ENCODE data around the gene HIPK2. TPM values are rescaled to one million over a fixed set of nuclear protein-coding genes. Genes with fewer than 3 reads are reported as not detected.
A peak's percentile ranks its signal among the peaks of the same experiment; 100 is the strongest.

The HIPK2 gene
- total and polyA plus RNA-seq, 3 experiments from 2014 or later, result 1.7 to 22.7 (median 21.2) TPM

- Histone ChIP-seq H3K4me1 (ENCODE audit: insufficient read depth, low read length) (no peaks in the 10 kb centered on the region), H3K36me3 (ENCODE audit: insufficient read depth, low read length) (no peaks in the 10 kb centered on the region), H3K4me3 (ENCODE audit: low read length) (no peak overlapping the region), H3K27ac (ENCODE audit: low read depth, low read length) (no peak overlapping the region), H3K9me3 (ENCODE audit: low read length) (no peaks in the 10 kb centered on the region), H3K27me3 (ENCODE audit: insufficient read depth, low read length, poor library complexity, severe bottlenecking) (no peaks in the 10 kb centered on the region)
- no peak for DNase-seq
- H3K36me3 Mint-ChIP-seq, result peaks cover 0 to 8% (median 2%) of the 10 kb centered on the region in 3 donors
- H3K27me3 Mint-ChIP-seq, result no peaks in the 10 kb centered on the region
- ChIA-PET POLR2A (no interaction called here), CTCF (no interaction called here)
- H3K9me3 Mint-ChIP-seq, result no peaks in the 10 kb centered on the region
- no peak overlapping the region for H3K4me3 Mint-ChIP-seq
- H3K4me1 Mint-ChIP-seq, result peaks cover 10 to 24% (median 13%) of the 10 kb centered on the region in 3 donors
- peak overlapping the region in 1 of 8 donors; percentile 56 for H3K27ac Mint-ChIP-seq
Measured at GRCh38 chr7:139743967-139744767, 33.6 kb downstream of the HIPK2 start.

GRCh38 chr7:139743267-139743966 is 34.4 kb downstream of the HIPK2 start:
- no peaks in the 10 kb centered on the region for H3K9me3 Mint-ChIP-seq

GRCh38 chr7:139741789-139742344 is 35.9 kb downstream of the HIPK2 start:
- H3K4me3 Mint-ChIP-seq, result no peak overlapping the region
- no peak for DNase-seq
- no peaks in the 10 kb centered on the region for H3K27me3 Mint-ChIP-seq
- Histone ChIP-seq H3K36me3 (ENCODE audit: insufficient read depth, low read length) (no peaks in the 10 kb centered on the region), H3K4me1 (ENCODE audit: insufficient read depth, low read length) (peaks cover 22% of the 10 kb centered on the region), H3K27ac (ENCODE audit: low read depth, low read length) (no peak overlapping the region), H3K4me3 (ENCODE audit: low read length) (no peak overlapping the region), H3K27me3 (ENCODE audit: insufficient read depth, low read length, poor library complexity, severe bottlenecking) (no peaks in the 10 kb centered on the region), H3K9me3 (ENCODE audit: low read length) (no peaks in the 10 kb centered on the region)
- H3K27ac Mint-ChIP-seq, result peak overlapping the region in 2 of 8 donors; percentile 9 to 28
- POLR2A ChIA-PET, result no interaction called here
- H3K36me3 Mint-ChIP-seq, result peaks cover 0 to 16% (median 3%) of the 10 kb centered on the region in 3 donors
- H3K9me3 Mint-ChIP-seq, result no peaks in the 10 kb centered on the region
- CTCF ChIA-PET, result no interaction called here
- H3K4me1 Mint-ChIP-seq, result peaks cover 31 to 46% (median 34%) of the 10 kb centered on the region in 3 donors

More at GRCh38 chr7:139743267-139743966, 34.4 kb downstream of the HIPK2 start:
- H3K4me3 Mint-ChIP-seq, result no peak overlapping the region
- peak overlapping the region in 1 of 8 donors; percentile 90 for H3K27ac Mint-ChIP-seq
- Histone ChIP-seq H3K4me3 (ENCODE audit: low read length) (no peak overlapping the region), H3K27ac (ENCODE audit: low read depth, low read length) (no peak overlapping the region), H3K4me1 (ENCODE audit: insufficient read depth, low read length) (peaks cover 6% of the 10 kb centered on the region), H3K36me3 (ENCODE audit: insufficient read depth, low read length) (no peaks in the 10 kb centered on the region), H3K27me3 (ENCODE audit: insufficient read depth, low read length, poor library complexity, severe bottlenecking) (no peaks in the 10 kb centered on the region), H3K9me3 (ENCODE audit: low read length) (no peaks in the 10 kb centered on the region)
- no peaks in the 10 kb centered on the region for H3K27me3 Mint-ChIP-seq
- POLR2A ChIA-PET, result no interaction called here
- peaks cover 15 to 31% (median 18%) of the 10 kb centered on the region in 3 donors for H3K4me1 Mint-ChIP-seq
- CTCF ChIA-PET, result no interaction called here
- H3K36me3 Mint-ChIP-seq, result peaks cover 0 to 10% (median 2%) of the 10 kb centered on the region in 3 donors
- DNase-seq, result no peak

GRCh38 chr7:139741239-139741638 is 36.6 kb downstream of the HIPK2 start:
- peaks cover 30 to 47% (median 32%) of the 10 kb centered on the region in 3 donors for H3K4me1 Mint-ChIP-seq
- Histone ChIP-seq H3K9me3 (ENCODE audit: low read length) (no peaks in the 10 kb centered on the region), H3K27ac (ENCODE audit: low read depth, low read length) (no peak overlapping the region), H3K27me3 (ENCODE audit: insufficient read depth, low read length, poor library complexity, severe bottlenecking) (no peaks in the 10 kb centered on the region), H3K36me3 (ENCODE audit: insufficient read depth, low read length) (no peaks in the 10 kb centered on the region), H3K4me1 (ENCODE audit: insufficient read depth, low read length) (peaks cover 28% of the 10 kb centered on the region), H3K4me3 (ENCODE audit: low read length) (no peak overlapping the region)
- no peaks in the 10 kb centered on the region for H3K27me3 Mint-ChIP-seq
- H3K27ac Mint-ChIP-seq, result peak overlapping the region in 1 of 8 donors; percentile 32
- H3K9me3 Mint-ChIP-seq, result no peaks in the 10 kb centered on the region
- CTCF ChIA-PET, result no interaction called here
- POLR2A ChIA-PET, result no interaction called here
- no peak overlapping the region for H3K4me3 Mint-ChIP-seq
- H3K36me3 Mint-ChIP-seq, result peaks cover 0 to 21% (median 2%) of the 10 kb centered on the region in 3 donors
- no peak for DNase-seq

GRCh38 chr7:139739863-139740597 is 37.8 kb downstream of the HIPK2 start:
- Histone ChIP-seq H3K36me3 (ENCODE audit: insufficient read depth, low read length) (no peaks in the 10 kb centered on the region), H3K27ac (ENCODE audit: low read depth, low read length) (no peak overlapping the region), H3K4me3 (ENCODE audit: low read length) (no peak overlapping the region), H3K9me3 (ENCODE audit: low read length) (no peaks in the 10 kb centered on the region), H3K4me1 (ENCODE audit: insufficient read depth, low read length) (peaks cover 28% of the 10 kb centered on the region), H3K27me3 (ENCODE audit: insufficient read depth, low read length, poor library complexity, severe bottlenecking) (no peaks in the 10 kb centered on the region)
- Mint-ChIP-seq H3K36me3 (peaks cover 0 to 21% (median 4%) of the 10 kb centered on the region in 3 donors), H3K4me3 (no peak overlapping the region), H3K9me3 (no peaks in the 10 kb centered on the region), H3K27me3 (no peaks in the 10 kb centered on the region), H3K4me1 (peaks cover 37 to 47% (median 40%) of the 10 kb centered on the region in 3 donors), H3K27ac (peak overlapping the region in 4 of 8 donors; percentile 2 to 51 (median 28))
- POLR2A ChIA-PET, result no interaction called here
- DNase-seq, result no peak
- CTCF ChIA-PET, result no interaction called here

GRCh38 chr7:139738772-139739171 is 39.0 kb downstream of the HIPK2 start:
- CTCF ChIA-PET, result no interaction called here
- POLR2A ChIA-PET, result no interaction called here
- no peaks in the 10 kb centered on the region for H3K27me3 Mint-ChIP-seq
- DNase-seq, result no peak
- H3K36me3 Mint-ChIP-seq, result peaks cover 0 to 21% (median 4%) of the 10 kb centered on the region in 3 donors
- Histone ChIP-seq H3K27me3 (ENCODE audit: insufficient read depth, low read length, poor library complexity, severe bottlenecking) (no peaks in the 10 kb centered on the region), H3K4me1 (ENCODE audit: insufficient read depth, low read length) (peaks cover 28% of the 10 kb centered on the region), H3K9me3 (ENCODE audit: low read length) (no peaks in the 10 kb centered on the region), H3K27ac (ENCODE audit: low read depth, low read length) (no peak overlapping the region), H3K4me3 (ENCODE audit: low read length) (no peak overlapping the region), H3K36me3 (ENCODE audit: insufficient read depth, low read length) (no peaks in the 10 kb centered on the region)
- H3K27ac Mint-ChIP-seq, result peak overlapping the region in 2 of 8 donors; percentile 25 to 46
- no peak overlapping the region for H3K4me3 Mint-ChIP-seq
- peaks cover 33 to 41% (median 34%) of the 10 kb centered on the region in 3 donors for H3K4me1 Mint-ChIP-seq
- H3K9me3 Mint-ChIP-seq, result no peaks in the 10 kb centered on the region

- Mint-ChIP-seq H3K4me3 (no peak overlapping the region), H3K27ac (peak overlapping the region in 4 of 8 donors; percentile 13 to 49 (median 34)), H3K4me1 (peaks cover 33 to 40% (median 34%) of the 10 kb centered on the region in 3 donors), H3K9me3 (no peaks in the 10 kb centered on the region), H3K27me3 (no peaks in the 10 kb centered on the region), H3K36me3 (peaks cover 0 to 21% (median 4%) of the 10 kb centered on the region in 3 donors)
- Histone ChIP-seq H3K9me3 (ENCODE audit: low read length) (no peaks in the 10 kb centered on the region), H3K27ac (ENCODE audit: low read depth, low read length) (no peak overlapping the region), H3K27me3 (ENCODE audit: insufficient read depth, low read length, poor library complexity, severe bottlenecking) (no peaks in the 10 kb centered on the region), H3K36me3 (ENCODE audit: insufficient read depth, low read length) (no peaks in the 10 kb centered on the region), H3K4me3 (ENCODE audit: low read length) (no peak overlapping the region), H3K4me1 (ENCODE audit: insufficient read depth, low read length) (peaks cover 28% of the 10 kb centered on the region)
- POLR2A ChIA-PET, result no interaction called here
- CTCF ChIA-PET, result interaction anchor here (0.7 to 1.6 kb wide), 2 partner anchors 42 to 92 kb away, joined by 4 to 5 read pairs; no protein-coding TSS in a partner anchor
- DNase-seq, result no peak
Measured at GRCh38 chr7:139738101-139738489, 39.7 kb downstream of the HIPK2 start.
